ENCODE results near the gene ACRBP. TPM values are rescaled to one million over a fixed set of nuclear protein-coding genes. Genes with fewer than 3 reads are reported as not detected.

The ACRBP gene
- total RNA-seq, 1 donor = 0.36 TPM

DNA sequence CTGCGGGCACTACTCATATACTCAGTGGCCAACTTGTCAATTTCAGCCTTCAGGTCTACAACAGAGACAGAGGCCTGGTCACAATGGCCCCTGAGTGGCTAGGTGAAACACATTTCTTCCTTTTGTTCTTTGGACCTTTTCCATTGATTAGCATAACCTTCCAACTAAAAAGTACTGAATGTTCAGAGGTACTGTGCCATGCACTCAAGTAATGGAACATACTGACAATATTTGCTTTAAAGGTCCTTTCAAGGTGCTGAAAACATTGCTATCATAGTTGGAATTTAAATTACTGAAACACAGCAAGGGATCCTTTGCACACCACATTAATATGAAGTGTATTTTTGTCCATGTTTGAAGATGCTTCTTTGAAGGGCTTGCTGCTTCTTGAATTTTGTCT lies 6.1 kb upstream of the ACRBP start:
- DNase-seq (ENCODE audit: low read depth) = no peak
- TF ChIP-seq, protein P1, sequence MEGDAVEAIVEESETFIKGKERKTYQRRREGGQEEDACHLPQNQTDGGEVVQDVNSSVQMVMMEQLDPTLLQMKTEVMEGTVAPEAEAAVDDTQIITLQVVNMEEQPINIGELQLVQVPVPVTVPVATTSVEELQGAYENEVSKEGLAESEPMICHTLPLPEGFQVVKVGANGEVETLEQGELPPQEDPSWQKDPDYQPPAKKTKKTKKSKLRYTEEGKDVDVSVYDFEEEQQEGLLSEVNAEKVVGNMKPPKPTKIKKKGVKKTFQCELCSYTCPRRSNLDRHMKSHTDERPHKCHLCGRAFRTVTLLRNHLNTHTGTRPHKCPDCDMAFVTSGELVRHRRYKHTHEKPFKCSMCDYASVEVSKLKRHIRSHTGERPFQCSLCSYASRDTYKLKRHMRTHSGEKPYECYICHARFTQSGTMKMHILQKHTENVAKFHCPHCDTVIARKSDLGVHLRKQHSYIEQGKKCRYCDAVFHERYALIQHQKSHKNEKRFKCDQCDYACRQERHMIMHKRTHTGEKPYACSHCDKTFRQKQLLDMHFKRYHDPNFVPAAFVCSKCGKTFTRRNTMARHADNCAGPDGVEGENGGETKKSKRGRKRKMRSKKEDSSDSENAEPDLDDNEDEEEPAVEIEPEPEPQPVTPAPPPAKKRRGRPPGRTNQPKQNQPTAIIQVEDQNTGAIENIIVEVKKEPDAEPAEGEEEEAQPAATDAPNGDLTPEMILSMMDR (IDR thresholded peaks at IDR 0.05; ENCODE audit: insufficient read depth, low read length) = no peak
- no peak overlapping the region for H3K4me3 ChIP-seq (ENCODE audit: low read depth, low read length)

DNA sequence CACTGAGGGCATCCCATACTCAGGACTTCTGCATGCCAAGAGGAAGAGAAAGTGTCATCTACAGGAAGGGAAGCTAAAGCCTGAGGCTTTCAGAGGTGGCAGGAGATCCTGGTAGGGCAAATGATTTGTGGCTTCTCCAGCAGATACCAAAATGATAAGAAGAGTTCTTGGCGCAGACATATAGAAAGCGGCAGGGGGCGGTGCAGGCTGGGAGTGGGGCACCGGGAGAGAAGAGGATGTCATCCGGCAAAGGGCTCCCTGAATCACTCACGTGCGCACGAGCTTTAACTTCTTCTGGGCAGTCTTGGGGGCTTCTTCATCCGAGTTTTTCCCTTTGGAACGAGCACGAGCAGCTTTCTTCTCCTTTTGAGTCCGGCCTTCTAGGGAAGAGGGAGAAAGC lies 5.2 kb upstream of the ACRBP start:
- no peak overlapping the region for H3K4me3 ChIP-seq (ENCODE audit: low read depth, low read length)

DNA sequence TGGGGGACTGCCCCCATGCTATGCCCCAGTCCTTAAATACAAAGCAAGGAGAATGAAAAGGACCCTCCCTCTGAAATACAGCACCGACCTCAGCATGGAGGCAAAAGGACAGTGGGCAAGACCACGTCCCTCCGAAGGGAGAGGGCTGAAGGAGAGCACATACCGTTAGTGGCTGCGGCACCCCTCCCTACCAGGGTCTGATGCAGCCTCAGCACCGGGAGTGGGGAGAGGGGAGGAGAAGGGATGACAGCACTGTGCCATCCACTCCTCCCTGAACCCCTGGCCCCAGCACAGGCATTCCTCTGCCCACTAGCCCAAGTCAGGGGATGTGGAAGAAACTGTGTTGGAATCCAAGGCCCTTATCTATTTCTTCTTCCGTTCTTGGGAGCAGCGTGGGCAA lies 3.6 kb upstream of the ACRBP start:
- TF ChIP-seq, protein P1 (IDR thresholded peaks at IDR 0.05; ENCODE audit: insufficient read depth, low read length) = no peak
- no peak overlapping the region for H3K4me3 ChIP-seq (ENCODE audit: low read depth, low read length)

More for the DNA sequence above, 5.2 kb upstream of the ACRBP start:
- TF ChIP-seq, protein P1 (IDR thresholded peaks at IDR 0.05; ENCODE audit: insufficient read depth, low read length) = no peak
- no peak for DNase-seq (ENCODE audit: low read depth)

DNA sequence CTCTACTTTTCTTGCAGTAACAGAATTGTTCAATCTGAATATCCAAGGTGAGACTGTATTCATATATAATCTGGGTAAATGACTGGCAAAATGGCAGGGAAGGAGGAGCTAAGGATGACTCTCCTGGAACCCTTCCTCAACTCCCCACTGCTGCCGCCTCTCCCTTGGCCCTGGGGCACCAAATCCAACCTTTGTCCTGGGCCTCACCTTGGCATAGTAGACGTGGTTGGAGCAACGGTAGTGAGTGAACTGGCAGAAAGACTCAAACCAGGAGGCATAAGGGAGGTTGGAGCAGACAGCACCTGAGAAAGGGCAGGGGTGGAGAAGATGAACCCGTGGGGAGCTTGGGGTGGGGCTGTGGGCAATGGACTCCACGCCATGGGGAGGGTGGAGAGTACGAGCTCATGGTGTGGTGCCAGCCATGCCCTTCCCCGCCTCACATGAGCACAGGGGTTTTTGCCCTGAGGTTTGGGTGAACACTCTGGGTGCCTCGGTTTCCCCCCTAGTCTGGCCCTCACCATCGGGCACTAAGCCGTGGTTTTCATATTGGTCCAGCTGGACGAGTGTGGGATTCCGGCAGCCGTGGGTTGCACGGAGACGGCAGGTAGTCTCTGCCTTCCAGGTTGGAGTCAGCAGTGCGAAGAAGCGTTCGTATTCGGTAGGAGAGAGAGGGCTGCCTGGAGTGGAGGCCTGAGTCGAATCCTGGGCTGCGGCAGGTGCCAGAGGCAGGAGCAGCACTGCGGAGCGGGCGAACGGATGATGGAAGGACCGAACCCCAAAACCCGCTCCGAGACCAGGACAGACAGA lies 753 bp downstream of the ACRBP start:
- TF ChIP-seq, protein P1 (IDR thresholded peaks at IDR 0.05; ENCODE audit: insufficient read depth, low read length) = no peak
- no peak for DNase-seq (ENCODE audit: low read depth)
- peak overlapping the region; percentile 51 for H3K4me3 ChIP-seq (ENCODE audit: low read depth, low read length)

More for the DNA sequence above, 3.6 kb upstream of the ACRBP start:
- no peak for DNase-seq (ENCODE audit: low read depth)

DNA sequence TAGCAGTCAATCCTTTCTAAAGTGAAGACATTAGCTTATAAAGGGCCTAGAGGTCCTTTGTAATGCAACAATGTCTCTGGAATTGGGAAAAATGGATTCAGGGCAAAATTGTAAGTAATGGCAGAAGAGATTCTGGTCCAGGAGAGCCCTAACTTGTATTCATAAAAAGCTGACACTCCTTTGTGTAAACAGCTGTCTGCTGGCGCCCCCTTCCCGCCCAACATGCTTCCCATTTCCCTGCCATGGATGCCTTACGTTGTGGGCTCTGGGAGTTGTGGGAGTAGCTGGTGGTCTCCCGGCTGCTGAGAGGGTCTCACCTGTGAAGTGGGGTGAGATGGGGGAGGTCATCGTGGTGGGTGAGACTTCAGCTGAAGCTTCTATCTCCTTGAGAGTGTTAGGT lies 2.3 kb downstream of the ACRBP start:
- TF ChIP-seq, protein P1 (IDR thresholded peaks at IDR 0.05; ENCODE audit: insufficient read depth, low read length) = peak; percentile 23

DNA sequence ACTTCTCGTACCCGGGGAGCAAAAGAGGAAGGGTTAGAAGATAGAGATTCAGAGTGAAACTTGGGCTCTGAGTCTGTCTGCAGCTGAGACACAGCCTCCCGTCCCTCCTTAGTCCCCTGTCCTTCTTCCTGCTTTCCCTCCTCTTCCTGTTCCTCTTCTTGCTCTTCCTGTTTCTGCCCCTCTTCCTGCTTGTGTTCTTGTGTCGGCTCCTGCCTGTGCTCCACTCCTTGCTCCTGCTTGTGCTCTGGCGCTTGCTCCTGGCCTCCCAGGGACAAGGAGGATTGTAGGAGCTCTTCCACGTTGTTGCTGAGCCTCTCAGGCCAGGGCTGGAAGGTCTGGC lies 3.0 kb downstream of the ACRBP start:
- DNase-seq (ENCODE audit: low read depth) = no peak
- TF ChIP-seq, protein P1 (IDR thresholded peaks at IDR 0.05; ENCODE audit: insufficient read depth, low read length) = no peak
- H3K4me3 ChIP-seq (ENCODE audit: low read depth, low read length) = no peak overlapping the region

More for the DNA sequence above, 2.3 kb downstream of the ACRBP start:
- DNase-seq (ENCODE audit: low read depth) = peak; percentile 13
- H3K4me3 ChIP-seq (ENCODE audit: low read depth, low read length) = no peak overlapping the region

All from fibroblast of the aortic adventitia (primary cell).